CD4-positive, CD25-positive, alpha-beta regulatory T cell (primary cell): ENCODE data around the gene CCN5. TPM values are rescaled to one million over a fixed set of nuclear protein-coding genes. Genes with fewer than 3 reads are reported as not detected.

Experiments
- ATAC-seq, 2 donors: fragments of 150-1000 bp; cut with Tn5 transposase; one replicate each; pipeline ENCODE4 v1.10.0; 2021; ENCODE audit warnings: low read depth in 2 of 2, moderate number of reproducible peaks in 2 of 2, moderate library complexity in 1 of 2
- DNase-seq, 3 donors: peaks; one replicate each; pipeline versions ENCODE4 v3.0.0 to v3.0.0-alpha.2; 2012 to 2022; ENCODE audit warnings: mixed read lengths in 1 of 3
- H3K27ac ChIP-seq: one replicate; pipeline ENCODE4 v1.7.0; 2013; ENCODE audit warnings: mild to moderate bottlenecking, low read length; ENCODE audit not compliant: insufficient read depth, poor library complexity, severe bottlenecking
- H3K27me3 ChIP-seq: one replicate; pipeline ENCODE4 v1.7.0; 2013; ENCODE audit warnings: low read length; ENCODE audit not compliant: control insufficient read depth, insufficient read depth
- H3K36me3 ChIP-seq: one replicate; pipeline ENCODE4 v1.7.0; 2013; ENCODE audit warnings: mild to moderate bottlenecking, low read length, moderate library complexity; ENCODE audit not compliant: control insufficient read depth, insufficient read depth
- H3K4me1 ChIP-seq: 2 replicates; pipeline ENCODE4 v1.7.0; 2013; ENCODE audit warnings: mild to moderate bottlenecking, low read length; ENCODE audit not compliant: insufficient read depth, control insufficient read depth, poor library complexity, severe bottlenecking
- H3K4me3 ChIP-seq: one replicate; pipeline ENCODE4 v1.7.0; 2013; ENCODE audit warnings: low read depth, mild to moderate bottlenecking, low read length, moderate library complexity
- H3K9me3 ChIP-seq, 2 experiments: 1 replicate in 1 of 2; 2 replicates in 1 of 2; pipeline ENCODE4 v1.7.0; 2013; ENCODE audit warnings: low read length in 2 of 2, mild to moderate bottlenecking in 1 of 2, moderate library complexity in 1 of 2; ENCODE audit not compliant: control insufficient read depth in 2 of 2
- H3K27ac Mint-ChIP-seq, 3 donors: one replicate each; pipeline ENCODE4 v1.8.0; 2020 to 2022; ENCODE audit warnings: mild to moderate bottlenecking in 3 of 3, mixed read lengths in 3 of 3, moderate library complexity in 2 of 3
- H3K27me3 Mint-ChIP-seq: one replicate; pipeline ENCODE4 v1.8.0; 2022; ENCODE audit warnings: mild to moderate bottlenecking, mixed read lengths
- H3K36me3 Mint-ChIP-seq: one replicate; pipeline ENCODE4 v1.8.0; 2020; ENCODE audit warnings: mixed read lengths
- H3K4me1 Mint-ChIP-seq, 4 donors: one replicate each; pipeline ENCODE4 v1.8.0; 2020 to 2022; ENCODE audit warnings: mixed read lengths in 4 of 4, mild to moderate bottlenecking in 1 of 4
- H3K4me3 Mint-ChIP-seq, 4 donors: one replicate each; pipeline ENCODE4 v1.8.0; 2020 to 2022; ENCODE audit warnings: mild to moderate bottlenecking in 4 of 4, mixed read lengths in 4 of 4, moderate library complexity in 3 of 4
- H3K9me3 Mint-ChIP-seq, 7 donors: one replicate each; pipeline ENCODE4 v1.8.0; 2020 to 2022; ENCODE audit warnings: mixed read lengths in 7 of 7, mild to moderate bottlenecking in 3 of 7, moderate library complexity in 2 of 7
- polyA plus RNA-seq, 4 donors: library from polyadenylated mRNA; unstranded; fragments of 300-500 nt; fragmentation: Illumina TruSeq; gene quantifications; one replicate each; pipeline ENCODE4 v1.2.3, GENCODE V29; 2021
- total RNA-seq: library from RNA; stranded (reverse); gene quantifications from one replicate; pipeline ENCODE4 v1.2.3, GENCODE V29; 2022

The CCN5 gene
- total and polyA plus RNA-seq, 5 donors from 2014 or later = not detected

GRCh38 chr20:44770484-44771171 is 55.5 kb downstream of the CCN5 start:
- Histone ChIP-seq H3K4me1 (no peaks in the 10 kb centered on the region), H3K27me3 (peaks cover 2% of the 10 kb centered on the region), H3K4me3 (no peak overlapping the region), H3K27ac (no peak overlapping the region), H3K36me3 (no peaks in the 10 kb centered on the region), H3K9me3 (no peaks in the 10 kb centered on the region)
- Mint-ChIP-seq H3K4me3 (no peak overlapping the region), H3K27me3 (peaks cover 15% of the 10 kb centered on the region), H3K36me3 (no peaks in the 10 kb centered on the region), H3K9me3 (no peaks in the 10 kb centered on the region), H3K27ac (no peak overlapping the region), H3K4me1 (no peaks in the 10 kb centered on the region)
- no peak for ATAC-seq
- DNase-seq = no peak

- H3K9me3 ChIP-seq = no peaks in the 10 kb centered on the region
- no peaks in the 10 kb centered on the region for H3K36me3 Mint-ChIP-seq
- no peaks in the 10 kb centered on the region for H3K4me1 Mint-ChIP-seq
- no peak overlapping the region for H3K27ac Mint-ChIP-seq
- no peak overlapping the region for H3K4me3 Mint-ChIP-seq
- no peak for ATAC-seq
- no peaks in the 10 kb centered on the region for H3K36me3 ChIP-seq
- no peak overlapping the region for H3K27ac ChIP-seq
- H3K27me3 ChIP-seq = no peaks in the 10 kb centered on the region
- DNase-seq = no peak
- no peak overlapping the region for H3K4me3 ChIP-seq
- H3K4me1 ChIP-seq = no peaks in the 10 kb centered on the region
- no peaks in the 10 kb centered on the region for H3K9me3 Mint-ChIP-seq
- peaks cover 16% of the 10 kb centered on the region for H3K27me3 Mint-ChIP-seq
Measured at GRCh38 chr20:44771172-44771535, 56.0 kb downstream of the CCN5 start.

- Mint-ChIP-seq H3K27ac (no peak overlapping the region), H3K9me3 (peaks cover 0 to 2% (median 0%) of the 10 kb centered on the region in 7 donors), H3K36me3 (no peaks in the 10 kb centered on the region), H3K4me3 (no peak overlapping the region), H3K4me1 (no peaks in the 10 kb centered on the region), H3K27me3 (peaks cover 20% of the 10 kb centered on the region)
- H3K36me3 ChIP-seq = no peaks in the 10 kb centered on the region
- peaks cover 2% of the 10 kb centered on the region for H3K27me3 ChIP-seq
- ATAC-seq = no peak
- no peaks in the 10 kb centered on the region for H3K4me1 ChIP-seq
- no peaks in the 10 kb centered on the region for H3K9me3 ChIP-seq
- DNase-seq = no peak
- H3K4me3 ChIP-seq = no peak overlapping the region
- no peak overlapping the region for H3K27ac ChIP-seq
Measured at GRCh38 chr20:44772636-44773035, 57.5 kb downstream of the CCN5 start.

- ATAC-seq = no peak
- H3K27ac Mint-ChIP-seq = no peak overlapping the region
- no peak overlapping the region for H3K4me3 Mint-ChIP-seq
- no peaks in the 10 kb centered on the region for H3K4me1 Mint-ChIP-seq
- H3K27me3 Mint-ChIP-seq = peaks cover 16% of the 10 kb centered on the region
- Histone ChIP-seq H3K27ac (no peak overlapping the region), H3K4me3 (no peak overlapping the region), H3K27me3 (peaks cover 2% of the 10 kb centered on the region), H3K9me3 (no peaks in the 10 kb centered on the region), H3K36me3 (no peaks in the 10 kb centered on the region), H3K4me1 (no peaks in the 10 kb centered on the region)
- DNase-seq = no peak
- H3K9me3 Mint-ChIP-seq = peaks cover 0 to 2% (median 0%) of the 10 kb centered on the region in 7 donors
- no peaks in the 10 kb centered on the region for H3K36me3 Mint-ChIP-seq
Measured at GRCh38 chr20:44773070-44773829, 58.1 kb downstream of the CCN5 start.

DNA sequence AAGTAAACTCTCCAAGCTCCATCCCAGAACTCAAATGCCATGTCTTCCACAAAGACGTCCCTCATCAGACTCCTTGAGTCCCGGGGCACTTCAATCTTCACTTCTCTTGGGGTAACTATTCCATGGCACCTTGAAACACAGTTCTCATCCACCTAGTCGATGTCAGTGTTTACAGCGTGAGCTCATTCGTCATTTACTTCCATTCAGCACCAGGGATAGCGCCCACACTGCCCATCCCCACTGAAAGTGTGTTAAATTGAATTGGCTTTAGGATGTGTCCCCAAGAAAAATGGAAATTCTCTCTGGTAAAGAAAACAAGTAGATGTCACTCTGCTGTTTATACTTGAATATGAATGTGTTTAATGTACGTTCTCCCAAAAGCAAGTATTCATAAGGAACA is 61.8 kb downstream of the CCN5 start:
- no peak overlapping the region for H3K4me3 Mint-ChIP-seq
- Histone ChIP-seq H3K4me3 (no peak overlapping the region), H3K36me3 (no peaks in the 10 kb centered on the region), H3K9me3 (no peaks in the 10 kb centered on the region), H3K27me3 (peaks cover 2% of the 10 kb centered on the region), H3K4me1 (no peaks in the 10 kb centered on the region), H3K27ac (no peak overlapping the region)
- H3K9me3 Mint-ChIP-seq = peaks cover 0 to 4% (median 2%) of the 10 kb centered on the region in 7 donors
- H3K4me1 Mint-ChIP-seq = no peaks in the 10 kb centered on the region
- peaks cover 9% of the 10 kb centered on the region for H3K27me3 Mint-ChIP-seq
- no peak overlapping the region for H3K27ac Mint-ChIP-seq
- no peak for ATAC-seq
- H3K36me3 Mint-ChIP-seq = no peaks in the 10 kb centered on the region
- no peak for DNase-seq

Other genes with a start within 250 kb of the CCN5 start
- gene TTPAL, start 239.5 kb upstream of the CCN5 start, total RNA-seq = 13.2 TPM
- gene TTPAL, start 239.5 kb upstream of the CCN5 start, polyA plus RNA-seq = 10 to 100 TPM; 11.5 to 14.4 (median 13.7) TPM
- gene SERINC3, start 193.3 kb upstream of the CCN5 start, total RNA-seq = 77.3 TPM
- gene SERINC3, start 193.3 kb upstream of the CCN5 start, polyA plus RNA-seq = 100 to 1,000 TPM; 195 to 254 (median 202) TPM
- 0.44 TPM for gene PKIG, start 132.8 kb upstream of the CCN5 start, total RNA-seq
- 1 to 10 TPM in 3 of 4 donors, under 1 TPM in 1; 0.73 to 1.6 (median 1.1) TPM for gene PKIG, start 132.8 kb upstream of the CCN5 start, polyA plus RNA-seq
- gene ADA, start 63.7 kb upstream of the CCN5 start, total RNA-seq = 39.6 TPM
- gene ADA, start 63.7 kb upstream of the CCN5 start, polyA plus RNA-seq = 10 to 100 TPM; 28.1 to 41.3 (median 37.4) TPM
- not detected for gene KCNK15, start 30.5 kb downstream of the CCN5 start, total RNA-seq
- not detected for gene KCNK15, start 30.5 kb downstream of the CCN5 start, polyA plus RNA-seq
- gene RIMS4, start 95.2 kb downstream of the CCN5 start, total RNA-seq = not detected
- not detected for gene RIMS4, start 95.2 kb downstream of the CCN5 start, polyA plus RNA-seq
- gene YWHAB, start 170.3 kb downstream of the CCN5 start, total RNA-seq = 303 TPM
- gene YWHAB, start 170.3 kb downstream of the CCN5 start, polyA plus RNA-seq = 100 to 1,000 TPM; 567 to 927 (median 748) TPM
- 66.1 TPM for gene PABPC1L, start 194.7 kb downstream of the CCN5 start, total RNA-seq
- under 1 TPM in 2 of 4 donors, not detected in 2; 0.12 to 0.68 TPM for gene PABPC1L, start 194.7 kb downstream of the CCN5 start, polyA plus RNA-seq
- gene TOMM34, start 245.0 kb downstream of the CCN5 start, total RNA-seq = 10.7 TPM
- 10 to 100 TPM; 13.8 to 24.2 (median 23.0) TPM for gene TOMM34, start 245.0 kb downstream of the CCN5 start, polyA plus RNA-seq